Mesothelial cell of epicardium (in vitro differentiated cells): ENCODE measurements around the gene ST13. TPM values are rescaled to one million over a fixed set of nuclear protein-coding genes. Genes with fewer than 3 reads are reported as not detected.
A peak's percentile ranks its signal among the peaks of the same experiment; 100 is the strongest.

Source experiments
- DNase-seq, 2 experiments: peaks; one replicate each; pipeline ENCODE4 v3.0.0; 2021; ENCODE audit warnings: low spot score in 2 of 2; ENCODE audit not compliant: unreplicated experiment in 2 of 2
- H3K27ac Mint-ChIP-seq: 2 replicates; pipeline ENCODE4 v1.8.0; 2021; ENCODE audit warnings: mixed read lengths
- H3K27me3 Mint-ChIP-seq: 2 replicates; pipeline ENCODE4 v1.8.0; 2021; ENCODE audit warnings: low read depth, mixed read lengths
- H3K36me3 Mint-ChIP-seq: 2 replicates; pipeline ENCODE4 v1.8.0; 2021; ENCODE audit warnings: mixed read lengths
- H3K4me1 Mint-ChIP-seq: 2 replicates; pipeline ENCODE4 v1.8.0; 2021; ENCODE audit warnings: mixed read lengths
- H3K4me3 Mint-ChIP-seq: 2 replicates; pipeline ENCODE4 v1.8.0; 2021; ENCODE audit warnings: mild to moderate bottlenecking, moderate library complexity, mixed read lengths
- H3K9me3 Mint-ChIP-seq: 2 replicates; pipeline ENCODE4 v1.8.0; 2021; ENCODE audit warnings: mixed read lengths
- CTCF ChIP-seq: fragments of 200-600 bp; sonication (generic); IDR thresholded peaks from one replicate; pipeline ENCODE4 v1.5.0; 2021; ENCODE audit warnings: antibody characterized with exemption; ENCODE audit not compliant: unreplicated experiment
- total RNA-seq: library from RNA; stranded (reverse); gene quantifications from 3 replicates; pipeline ENCODE4 v1.2.1, GENCODE V29; 2021

ST13 gene
- total RNA-seq, 1 donor from 2014 or later, result 327 TPM

- Mint-ChIP-seq H3K36me3 (peaks cover 22% of the 10 kb centered on the region), H3K27me3 (no peaks in the 10 kb centered on the region), H3K4me1 (peaks cover 26% of the 10 kb centered on the region), H3K4me3 (peak within 1 kb of the TSS; percentile 95), H3K27ac (peak within 1 kb of the TSS; percentile 96), H3K9me3 (no peaks in the 10 kb centered on the region)
- DNase-seq, result peak; percentile 83 to 86
- no peak for TF ChIP-seq CTCF
These were observed 37.5 kb downstream of the ST13 start, which contains the start of gene SLC25A17 for GRCh38 chr22:40818747-40819598. Gene SLC25A17, minus strand, starts transcription at chr22:40819346. Its CDS starts 98 bp downstream, at chr22:40819248.

GRCh38 chr22:40818192-40818746 is 38.2 kb downstream of the ST13 start:
- TF ChIP-seq CTCF, result no peak
- H3K9me3 Mint-ChIP-seq, result no peaks in the 10 kb centered on the region
- peak overlapping the region; percentile 95 for H3K4me3 Mint-ChIP-seq
- peak overlapping the region; percentile 95 for H3K27ac Mint-ChIP-seq
- no peaks in the 10 kb centered on the region for H3K27me3 Mint-ChIP-seq
- no peak for DNase-seq
- peaks cover 24% of the 10 kb centered on the region for H3K36me3 Mint-ChIP-seq
- H3K4me1 Mint-ChIP-seq, result peaks cover 26% of the 10 kb centered on the region

GRCh38 chr22:40817737-40818136 is 38.7 kb downstream of the ST13 start:
- Mint-ChIP-seq H3K36me3 (peaks cover 23% of the 10 kb centered on the region), H3K27me3 (no peaks in the 10 kb centered on the region), H3K4me1 (peaks cover 26% of the 10 kb centered on the region), H3K4me3 (peak overlapping the region; percentile 95), H3K9me3 (no peaks in the 10 kb centered on the region), H3K27ac (peak overlapping the region; percentile 45)
- no peak for DNase-seq
- no peak for TF ChIP-seq CTCF

- Mint-ChIP-seq H3K4me1 (peaks cover 22% of the 10 kb centered on the region), H3K9me3 (no peaks in the 10 kb centered on the region), H3K27me3 (no peaks in the 10 kb centered on the region), H3K4me3 (no peak overlapping the region), H3K36me3 (peaks cover 20% of the 10 kb centered on the region), H3K27ac (peak overlapping the region; percentile 27)
- TF ChIP-seq CTCF, result no peak
- DNase-seq, result no peak
These were observed 42.5 kb downstream of the ST13 start for GRCh38 chr22:40813912-40814315.

GRCh38 chr22:40808018-40808841 is 48.2 kb downstream of the ST13 start:
- DNase-seq, result no peak
- Mint-ChIP-seq H3K4me3 (no peak overlapping the region), H3K4me1 (peaks cover 20% of the 10 kb centered on the region), H3K27ac (peak overlapping the region; percentile 58), H3K36me3 (peaks cover 14% of the 10 kb centered on the region), H3K9me3 (no peaks in the 10 kb centered on the region), H3K27me3 (no peaks in the 10 kb centered on the region)
- no peak for TF ChIP-seq CTCF
